Fibroblast of upper back skin (primary cell): ENCODE results near the gene HOXA11.

ENCODE experiments used
- DNase-seq: peaks from one replicate; pipeline ENCODE4 v3.0.0-alpha.2; 2013

Gene HOXA11

DNA sequence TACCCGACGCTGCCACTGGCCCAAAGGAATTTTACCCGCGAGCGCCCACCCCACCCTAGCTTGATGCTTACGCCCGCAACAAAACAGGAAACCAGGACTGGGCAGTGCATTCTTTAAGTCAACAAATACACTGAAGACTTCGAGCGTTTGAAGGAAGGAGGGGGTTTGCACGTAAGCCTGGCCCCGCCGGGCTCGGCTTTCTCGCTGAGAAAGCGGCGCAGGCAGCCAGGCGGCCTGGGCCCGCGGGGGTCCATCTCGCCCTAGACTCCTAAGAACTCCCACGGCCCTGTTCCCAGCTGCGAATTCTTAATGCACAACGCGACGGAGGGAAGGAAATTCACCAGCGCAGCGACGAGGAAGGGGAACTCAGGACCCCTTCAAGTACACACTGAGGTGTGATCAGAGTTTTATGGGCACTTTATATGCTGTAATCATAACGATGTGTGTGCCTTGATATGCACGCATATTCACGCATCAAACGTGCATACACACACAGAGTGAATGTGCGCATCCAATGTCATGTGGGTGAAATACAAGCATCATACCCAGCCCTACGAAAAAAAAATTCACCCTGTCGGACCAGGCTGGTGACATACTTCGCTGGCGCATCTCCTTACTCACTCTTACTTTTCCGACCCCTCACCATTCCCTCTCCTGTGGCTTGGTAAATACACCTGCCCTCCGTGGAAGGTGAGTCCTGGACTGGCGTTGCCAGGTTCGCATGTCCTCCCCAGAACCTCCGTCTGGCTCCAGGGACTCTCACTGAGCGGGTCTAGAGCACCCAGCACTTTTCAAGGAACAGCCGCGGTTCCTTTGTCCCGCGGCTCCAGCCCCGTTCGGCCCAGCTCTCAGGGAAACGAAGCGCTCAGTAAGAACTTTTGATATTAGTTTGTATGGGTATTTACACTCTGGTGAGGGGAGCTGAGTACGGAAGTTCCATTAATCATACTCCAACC, 20.6 kb upstream of the HOXA11 start:
- no peak for DNase-seq

DNA sequence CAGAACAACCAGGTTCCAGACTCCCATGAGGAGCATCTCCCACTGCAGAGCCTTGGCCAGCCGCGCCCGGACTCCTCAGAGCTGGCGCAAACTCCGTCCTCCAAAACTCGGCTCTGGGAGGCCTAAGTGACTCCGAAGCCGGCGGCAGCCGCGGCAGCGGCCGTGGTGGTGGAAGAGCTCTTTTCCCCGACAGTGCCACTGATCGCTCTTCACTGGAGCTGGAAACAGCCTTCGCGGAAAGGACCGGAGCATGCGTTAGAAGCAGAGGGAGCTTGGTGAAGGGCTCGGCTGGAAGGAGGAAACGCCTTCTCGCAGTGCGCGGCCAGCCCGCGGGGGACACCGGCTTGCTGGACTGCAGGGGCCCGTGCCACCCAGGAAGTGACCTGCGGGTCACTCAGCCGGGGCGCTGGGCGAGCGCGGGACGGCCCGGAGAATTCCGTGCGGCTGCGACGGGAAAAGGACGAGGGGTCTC, 19.9 kb upstream of the HOXA11 start:
- no peak for DNase-seq

DNA sequence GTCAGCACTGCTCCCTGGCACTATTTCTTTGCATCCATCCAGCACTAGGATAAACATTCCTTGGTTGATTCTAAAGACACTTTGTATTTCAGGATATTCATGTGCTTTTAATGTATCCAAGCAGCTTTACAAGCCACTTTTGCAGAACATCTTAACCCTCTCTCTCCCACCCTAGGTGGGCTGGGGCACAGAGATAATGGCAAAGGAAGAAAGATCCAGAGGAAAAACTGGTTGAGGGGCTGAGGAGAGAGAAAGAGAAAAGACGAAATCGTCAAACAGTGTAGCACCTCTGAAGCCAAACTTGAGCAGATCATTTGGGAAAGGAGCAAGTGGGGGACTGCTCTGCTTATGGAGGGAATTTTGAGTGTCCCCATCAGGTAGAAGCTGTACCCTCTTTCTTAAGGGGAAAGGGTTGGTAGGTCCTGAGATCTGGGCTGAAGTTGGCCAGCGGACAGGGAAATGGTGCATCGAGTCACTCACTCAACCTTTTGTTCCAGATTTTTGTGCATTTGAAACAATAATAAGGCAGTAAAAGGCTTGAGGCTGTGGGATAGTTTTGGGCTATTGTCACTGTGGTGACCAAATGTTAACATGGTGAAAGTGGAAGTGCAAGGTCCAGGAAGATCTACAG, 19.0 kb upstream of the HOXA11 start:
- no peak for DNase-seq

DNA sequence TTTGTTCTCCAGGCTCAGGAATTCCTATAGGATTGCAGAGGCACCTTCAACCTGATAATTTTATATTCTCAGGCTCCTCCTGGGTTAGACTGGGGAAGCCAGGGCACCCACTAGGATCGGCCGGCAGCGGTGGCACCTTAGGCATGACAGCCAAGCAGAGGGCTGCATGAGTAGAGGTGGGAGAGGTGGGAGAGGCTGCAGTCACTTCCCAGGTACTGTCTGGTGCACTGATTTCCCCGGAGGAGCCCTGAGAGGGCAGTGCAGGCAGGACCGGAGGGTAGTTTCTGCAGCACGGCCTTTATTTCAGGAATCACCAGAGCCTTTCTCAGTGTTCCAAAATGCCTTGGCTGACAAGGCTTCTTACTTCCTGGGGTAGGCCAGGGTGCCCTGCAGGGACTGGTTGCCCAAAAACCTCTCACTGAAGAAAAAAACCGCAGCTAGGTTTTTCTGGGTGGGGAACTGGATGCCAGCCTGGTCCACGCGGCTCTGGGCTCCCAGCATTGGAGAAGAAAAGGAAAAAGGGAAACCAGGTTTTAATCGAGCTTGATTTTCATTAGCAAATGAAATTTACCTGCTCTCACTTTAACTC, 18.4 kb upstream of the HOXA11 start:
- no peak for DNase-seq

DNA sequence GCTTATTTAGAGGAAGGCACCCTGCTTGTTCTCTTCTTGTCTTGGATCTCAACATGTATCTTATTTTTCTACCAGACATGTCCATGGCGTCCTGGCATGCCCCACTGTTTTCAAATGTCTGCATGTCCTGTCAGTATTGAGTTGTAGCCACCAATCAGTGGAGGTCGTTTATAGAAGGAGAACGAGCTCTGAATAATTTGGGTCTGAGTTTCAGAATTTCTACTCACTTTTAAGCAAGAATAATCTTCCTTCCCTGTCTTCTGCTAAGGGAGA, 17.8 kb upstream of the HOXA11 start:
- no peak for DNase-seq

DNA sequence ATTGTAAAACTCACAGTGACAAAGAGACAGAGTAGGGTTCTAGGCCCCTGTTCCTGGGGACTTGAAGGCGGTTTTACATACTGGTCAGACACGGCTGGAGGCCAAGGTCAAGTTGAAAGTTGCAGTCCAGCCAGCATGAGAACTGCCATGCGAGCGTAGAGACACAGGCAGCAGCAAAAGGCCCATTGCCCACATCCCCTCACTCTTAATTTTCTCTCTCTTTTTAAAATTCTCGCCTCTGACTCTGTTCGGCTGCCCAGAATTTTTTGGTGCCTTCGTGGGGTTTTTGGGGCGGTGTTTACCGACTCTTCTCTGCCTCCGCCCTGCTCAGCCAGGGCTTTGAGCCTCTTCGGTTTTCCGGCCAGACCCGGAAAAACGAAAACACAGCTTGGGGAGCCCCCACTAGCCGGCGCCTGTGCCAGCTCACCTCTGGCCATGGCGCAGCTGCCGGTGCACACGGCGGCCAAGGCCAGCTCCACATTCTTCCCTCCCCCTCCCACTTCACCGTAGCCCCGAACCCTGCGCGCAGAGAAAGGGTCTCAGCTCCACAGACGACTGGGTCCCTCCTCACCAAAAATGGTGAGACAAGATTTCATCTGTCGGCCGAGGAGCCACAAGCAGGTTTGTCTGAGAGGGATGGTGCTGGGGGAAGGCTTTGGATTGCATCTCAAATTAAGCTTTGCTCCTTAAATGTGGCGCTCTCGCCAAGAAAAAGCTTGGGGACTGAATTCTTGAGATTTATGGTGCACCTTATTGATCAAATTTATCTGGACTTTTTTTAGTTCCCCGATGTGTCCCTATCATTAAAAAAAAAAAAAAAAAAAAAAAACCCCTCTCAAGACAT, 17.2 kb upstream of the HOXA11 start:
- no peak for DNase-seq

DNA sequence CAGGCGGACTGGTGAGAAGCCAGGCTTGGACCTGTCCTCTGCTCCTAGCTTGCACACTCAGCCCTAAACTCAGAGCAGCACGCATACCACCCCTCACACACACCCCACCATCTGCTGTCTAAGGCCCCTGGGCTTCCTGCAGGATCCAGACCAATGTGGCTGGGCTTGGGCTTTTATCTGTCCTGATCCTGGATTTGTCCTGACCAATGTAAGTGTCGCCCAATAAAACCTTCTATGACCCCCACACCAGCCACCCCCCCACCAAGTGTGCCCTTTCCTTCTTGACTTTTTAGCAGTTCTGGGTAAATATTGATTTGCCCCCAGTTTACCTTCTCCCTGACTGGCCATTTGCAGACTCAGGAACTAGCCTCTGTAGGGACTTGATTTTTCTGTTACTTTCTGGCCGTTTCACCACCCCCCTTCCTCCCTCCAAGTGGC, 16.6 kb upstream of the HOXA11 start:
- no peak for DNase-seq

DNA sequence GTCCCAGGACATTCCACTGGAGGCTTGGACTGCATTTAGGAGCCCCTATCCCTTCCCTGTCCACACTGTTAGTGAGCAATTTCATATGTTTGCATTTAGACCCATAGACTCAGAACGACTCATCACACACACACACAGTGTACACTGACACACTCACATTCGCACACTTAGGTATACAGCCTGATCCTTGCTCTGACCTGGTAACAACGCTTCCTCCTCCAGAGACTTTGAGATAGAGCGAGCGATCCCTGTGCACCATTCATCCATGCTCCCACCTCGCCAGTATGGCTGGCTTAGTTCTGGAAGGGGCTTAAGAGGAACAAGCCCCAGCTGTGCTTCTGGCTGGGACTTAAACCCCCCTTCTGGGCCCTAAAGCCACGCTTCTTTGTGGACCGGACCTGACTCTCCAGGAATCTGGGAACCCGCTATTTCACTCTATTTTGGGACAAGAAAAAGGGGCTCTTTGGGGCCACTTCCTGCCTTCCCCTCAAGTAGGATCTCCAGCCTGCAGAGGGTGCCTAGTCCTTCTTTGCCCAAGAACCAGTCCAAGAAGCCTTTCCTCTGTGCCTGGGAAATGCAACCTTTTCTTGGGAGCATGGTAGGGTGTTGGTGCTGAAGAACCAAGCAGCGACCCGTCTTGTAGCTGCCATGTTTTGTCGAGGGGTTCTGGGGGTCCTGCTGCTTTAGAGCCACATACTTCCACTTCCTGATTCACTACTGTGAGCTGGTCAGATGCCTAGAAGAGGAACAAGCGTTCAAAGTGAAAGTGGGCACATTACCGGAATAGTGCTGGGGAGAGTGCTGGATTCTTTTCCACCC, 15.9 kb upstream of the HOXA11 start:
- DNase-seq: no peak

DNA sequence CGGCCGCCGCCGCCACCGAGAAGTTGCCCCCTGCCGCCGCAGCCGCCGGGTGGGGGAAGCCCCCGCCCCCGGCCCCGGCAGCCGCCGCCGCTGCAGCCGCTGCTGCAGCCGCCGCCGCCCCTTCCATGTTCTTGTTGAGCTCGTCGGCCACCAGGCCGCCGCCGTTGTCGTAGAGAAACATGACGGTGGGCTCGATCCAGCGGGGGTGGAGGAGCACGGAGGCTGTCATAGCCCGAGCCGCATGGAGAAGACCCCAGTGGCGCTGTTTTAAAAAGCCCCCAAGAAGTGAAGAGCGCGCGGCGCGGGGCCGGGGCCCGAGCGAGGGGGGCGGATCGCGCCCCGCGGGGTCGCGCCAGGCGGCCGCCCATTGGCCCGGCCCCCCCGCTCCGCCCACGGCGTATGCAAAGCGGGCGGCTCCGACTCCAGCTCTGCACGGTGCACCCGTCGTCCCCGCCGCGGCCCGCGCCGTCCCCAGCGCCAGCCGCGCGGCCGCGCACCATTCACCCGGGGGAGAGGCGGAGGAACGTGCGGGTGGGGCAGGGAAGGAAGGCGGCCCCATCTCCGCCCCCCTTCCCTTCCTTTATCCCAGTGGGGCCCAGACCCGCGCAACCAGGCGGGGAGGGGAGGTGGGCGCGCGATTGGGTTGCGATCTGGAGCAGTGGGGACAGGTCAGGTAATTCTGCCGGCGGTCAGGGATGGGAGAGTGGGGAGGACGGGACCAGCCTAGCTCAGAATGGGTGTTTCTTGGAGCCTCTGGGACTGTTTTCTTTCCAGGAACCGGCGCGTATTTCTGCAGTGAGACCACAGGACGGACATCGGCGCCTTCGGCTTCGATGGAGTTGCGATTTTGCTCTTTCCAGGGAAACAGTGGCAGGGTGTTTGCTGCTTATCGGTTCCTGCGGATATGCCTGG, 15.1 kb upstream of the HOXA11 start, which contains the start of gene HOXA13:
TSS of gene HOXA13 (minus strand) at position 243 of the 912 bp plus-strand sequence. CDS start at position 229, 14 bp downstream.
- DNase-seq: no peak

DNA sequence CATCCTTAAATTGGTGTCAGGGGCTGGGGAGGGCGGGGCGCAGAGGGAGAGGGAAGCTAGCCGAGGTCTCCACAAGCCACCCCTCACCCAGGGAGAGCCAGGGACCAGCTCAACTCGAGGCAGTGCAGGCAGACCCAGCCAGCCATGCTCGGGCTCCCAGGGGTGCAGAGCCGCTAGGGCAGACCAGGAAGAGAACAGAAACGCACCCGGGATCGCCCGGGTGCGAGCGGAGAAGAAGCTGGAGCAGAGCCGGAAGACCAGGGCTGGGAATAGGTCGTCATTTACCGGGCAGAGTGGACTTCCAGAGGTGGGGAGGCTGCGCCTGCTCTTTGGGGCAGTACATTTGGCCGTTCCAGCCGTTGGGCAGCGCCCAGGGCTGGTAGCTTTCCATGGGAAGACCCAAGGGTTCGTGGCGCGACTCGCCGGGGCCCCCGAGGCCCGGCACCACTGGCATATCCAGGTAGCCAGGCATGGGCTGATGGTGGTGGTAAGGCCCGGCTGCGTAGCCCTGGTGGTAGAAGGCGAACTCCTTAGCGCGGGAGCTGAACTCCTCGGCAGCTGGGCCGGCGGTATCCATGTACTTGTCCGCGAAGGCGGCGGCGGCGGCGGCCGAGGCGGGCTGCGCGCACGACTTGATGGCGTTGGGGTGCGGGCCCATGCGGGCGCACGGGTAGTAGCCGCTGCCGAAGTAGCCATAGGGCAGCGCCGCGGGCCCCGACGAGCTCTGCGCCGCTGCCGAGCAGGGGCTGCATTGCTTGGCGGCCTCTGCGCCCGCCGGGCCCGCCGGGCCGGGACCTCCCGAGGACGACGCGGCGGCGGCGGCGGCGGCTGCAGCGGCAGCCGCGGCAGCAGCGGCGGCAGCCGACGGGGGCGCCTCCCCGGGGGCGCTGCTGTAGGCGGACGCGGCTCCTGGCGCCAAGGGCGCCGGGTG, 14.1 kb upstream of the HOXA11 start:
- no peak for DNase-seq

DNA sequence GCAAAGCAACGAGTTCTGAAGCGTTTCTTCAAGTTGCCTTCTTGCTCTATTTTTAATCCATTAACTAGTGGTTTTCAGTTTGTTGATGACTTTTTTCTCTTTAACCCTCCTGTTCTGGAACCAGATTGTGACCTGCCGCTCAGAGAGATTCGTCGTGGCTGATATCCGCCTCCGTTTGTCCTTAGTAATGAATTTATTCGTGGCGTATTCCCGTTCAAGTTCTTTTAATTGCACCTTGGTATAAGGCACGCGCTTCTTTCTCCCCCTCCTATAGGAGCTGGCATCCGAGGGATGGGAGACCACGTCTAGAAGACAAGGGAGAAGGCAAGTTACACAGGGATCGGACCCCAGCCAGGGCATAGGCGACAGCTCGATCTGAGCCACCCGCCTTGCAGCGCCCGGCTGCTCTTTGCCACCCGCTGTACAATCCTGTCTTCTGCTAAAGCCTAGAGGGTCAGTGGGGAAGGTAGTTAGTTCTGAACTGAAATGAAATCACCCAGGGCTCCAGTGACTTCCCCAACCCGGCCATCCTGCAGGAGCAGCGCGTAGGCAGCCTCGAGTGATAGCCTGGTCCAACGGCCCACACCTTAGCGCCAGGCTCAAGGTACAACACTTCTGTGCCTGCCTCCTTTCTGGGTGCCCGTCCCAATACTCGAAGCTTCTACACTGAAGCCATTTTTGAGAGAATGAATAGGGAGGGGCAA, 13.3 kb upstream of the HOXA11 start:
- DNase-seq: no peak

DNA sequence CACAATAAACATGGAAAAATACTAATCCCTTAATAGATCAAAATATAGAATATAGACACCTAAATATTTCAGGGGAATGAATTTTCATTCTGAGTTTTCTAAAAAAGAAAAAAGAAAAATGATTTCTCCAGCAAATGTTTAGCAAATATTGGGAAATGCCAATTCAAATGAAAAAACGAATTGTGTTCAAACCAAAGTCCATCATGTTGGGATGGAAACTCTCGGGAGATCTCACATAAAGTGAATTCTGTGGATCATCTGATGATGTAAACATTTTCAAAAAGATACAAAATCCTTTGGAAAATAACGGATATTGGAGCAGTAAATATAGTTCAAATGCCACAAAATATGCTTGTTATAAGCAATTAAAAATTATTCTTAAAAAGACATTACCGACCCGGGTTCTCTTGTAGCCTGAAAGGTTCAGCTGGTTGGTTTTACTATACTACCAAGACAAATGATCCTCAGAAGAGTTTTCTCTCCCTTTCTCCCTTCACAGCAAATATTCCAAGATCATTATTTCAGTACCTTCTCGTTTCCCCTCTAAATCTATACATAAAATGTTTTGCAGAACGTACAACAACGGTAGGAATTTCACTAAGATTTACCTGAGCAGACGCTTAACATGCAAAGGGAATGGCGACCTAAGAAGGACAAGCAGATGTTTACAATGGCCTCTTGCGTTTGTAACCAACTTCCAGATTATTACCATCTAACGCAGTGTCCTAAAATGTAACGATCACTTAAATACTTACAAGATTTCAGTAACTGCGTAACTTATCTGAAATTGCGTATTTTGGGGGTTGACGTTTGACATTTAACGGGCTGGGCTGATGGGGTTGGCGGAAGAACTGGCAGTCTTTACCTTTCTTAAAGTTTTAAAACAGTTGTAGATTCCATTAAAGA, 12.4 kb upstream of the HOXA11 start:
- no peak for DNase-seq

DNA sequence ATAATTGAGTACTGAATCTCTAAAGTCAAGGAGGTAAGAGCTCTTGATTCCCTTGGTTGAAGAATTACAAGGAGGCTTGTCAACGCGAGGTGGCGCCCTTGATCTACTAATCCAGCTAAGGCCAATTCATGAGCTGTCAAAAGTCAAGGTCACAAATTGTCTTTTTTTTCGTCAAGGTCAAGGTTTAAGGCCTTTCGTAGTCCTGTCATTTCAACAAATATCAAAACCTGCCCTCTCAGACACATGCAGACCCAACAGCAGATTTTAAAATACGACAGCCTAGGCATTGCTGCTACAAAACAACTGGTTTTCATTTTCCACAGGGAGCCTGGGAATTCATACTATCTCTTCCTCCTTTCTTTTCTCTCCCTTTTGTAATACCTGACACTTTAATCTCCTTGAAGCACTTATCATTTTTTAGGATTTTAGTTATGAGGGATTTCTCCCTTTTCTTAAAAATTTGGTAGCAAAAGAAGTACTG, 11.3 kb upstream of the HOXA11 start:
- DNase-seq: peak; percentile 57

DNA sequence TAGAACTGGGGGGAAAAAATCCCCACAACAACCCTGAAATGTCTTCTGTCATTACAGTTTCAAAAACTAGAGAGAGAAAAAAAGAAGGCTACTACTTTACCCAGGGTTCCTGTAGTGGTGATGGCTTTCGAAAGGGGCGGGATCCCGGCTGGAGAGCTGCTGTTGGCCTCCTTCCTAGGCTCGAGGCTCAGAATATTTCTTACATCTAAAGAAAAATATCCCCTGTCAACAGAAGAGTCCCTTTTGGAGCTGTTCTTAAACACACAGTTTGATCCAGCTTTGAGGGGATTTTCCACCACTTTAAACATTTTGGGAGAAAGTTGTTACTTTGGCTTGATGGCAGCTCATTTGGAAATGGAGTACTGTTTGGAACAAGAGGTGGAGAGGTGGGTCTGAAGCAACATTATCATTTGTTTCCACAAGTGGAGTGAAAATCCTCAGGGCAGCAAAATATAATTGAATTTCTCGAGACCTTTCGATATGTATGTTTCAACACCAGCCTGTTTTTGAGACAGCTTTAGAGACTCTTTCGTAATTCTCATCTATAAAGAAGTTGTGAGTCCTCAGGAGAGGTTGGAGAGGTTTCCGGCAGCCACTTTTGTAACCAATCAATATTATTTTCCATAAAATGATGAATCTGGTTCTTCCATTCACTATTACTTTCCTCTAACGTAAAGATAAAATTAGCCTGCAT, 9.8 kb upstream of the HOXA11 start:
- no peak for DNase-seq

DNA sequence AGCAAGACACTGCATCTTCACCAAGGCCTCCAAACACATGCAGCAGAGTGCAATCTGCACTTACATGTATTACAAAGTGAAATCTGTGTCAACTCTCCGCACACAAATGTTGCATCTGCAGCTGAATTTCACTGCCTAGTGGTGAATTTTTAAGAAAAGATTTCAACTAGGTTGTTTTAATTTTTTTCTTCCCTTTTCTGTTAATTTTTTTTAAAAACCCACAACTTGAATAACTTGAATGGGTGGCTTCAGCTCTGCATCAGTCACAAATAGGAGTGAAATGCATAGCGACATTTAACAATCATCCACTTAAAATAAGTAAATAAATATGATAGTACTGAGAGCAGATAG, 8.9 kb upstream of the HOXA11 start:
- no peak for DNase-seq

DNA sequence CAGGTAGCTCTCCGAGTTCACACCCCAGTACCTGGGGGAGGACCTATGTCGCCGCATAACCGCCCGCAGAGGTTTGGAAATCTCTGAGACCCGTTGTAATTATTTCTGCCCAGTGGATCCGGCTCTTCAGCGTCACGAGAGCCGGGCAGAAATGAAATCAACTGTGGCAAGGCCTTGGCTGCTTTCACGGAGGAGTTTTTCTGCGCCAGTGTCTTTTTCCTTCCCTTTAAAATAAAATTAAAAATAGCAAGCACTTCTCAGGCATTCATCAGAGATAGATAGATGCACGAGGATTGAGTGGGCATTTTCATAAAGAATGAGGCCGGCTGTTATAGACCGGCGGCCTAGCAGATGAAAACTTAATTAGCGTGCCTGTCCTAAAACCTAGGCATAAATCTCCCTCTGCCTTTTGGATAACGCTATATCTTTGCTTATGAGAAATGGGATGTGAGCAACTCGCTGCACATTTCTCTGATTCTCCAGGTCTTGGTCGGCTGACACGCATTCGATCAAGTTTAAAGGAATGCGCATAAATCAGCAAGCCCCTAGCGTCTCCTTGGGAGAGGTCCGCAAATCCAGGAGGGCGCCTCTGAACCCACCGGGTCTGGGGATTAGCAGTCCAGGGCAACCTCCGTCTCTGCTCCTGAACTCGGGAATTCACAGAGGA, 8.4 kb upstream of the HOXA11 start:
- no peak for DNase-seq
